DMS53 (cell line): ENCODE results near the gene METTL14.
"Not testable (repeated sequence)": the region's sequence is repeated elsewhere in the genome, so short reads cannot be mapped to it uniquely, and the experiment has no call there.

Experiments used
- DNase-seq: peaks from one replicate; lab custom pipeline; 2025; lab: John Stamatoyannopoulos, UW

The METTL14 gene

GRCh38 chr4:118684873-118685811 lies at the start of gene METTL14:
Gene METTL14 (plus strand): TSS chr4:118685392. CDS start chr4:118685535, 143 bp downstream.
- peak; percentile 91 for DNase-seq

DNA sequence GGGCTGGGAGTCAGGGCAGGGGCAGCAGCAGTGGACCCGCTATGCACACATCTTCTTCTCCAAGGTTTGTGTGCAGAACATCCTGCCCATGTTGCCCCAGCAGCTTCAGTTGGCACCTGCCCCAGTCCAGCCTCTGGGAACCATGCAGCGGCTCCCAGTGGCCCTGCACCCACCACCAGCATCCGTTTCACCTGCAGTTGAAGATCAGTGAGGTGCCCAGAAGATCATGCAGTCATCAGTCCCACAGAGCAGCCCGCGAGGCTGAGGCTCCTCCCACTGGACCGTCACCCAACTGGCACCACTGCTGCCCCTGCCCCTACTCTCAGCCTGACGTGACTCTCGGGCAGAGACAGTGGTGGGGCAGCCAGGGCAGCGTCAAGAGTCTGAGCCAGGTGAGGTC lies 49.1 kb upstream of the METTL14 start:
- not testable (repeated sequence) for DNase-seq

GRCh38 chr4:118664665-118665064 lies 20.5 kb upstream of the METTL14 start:
- DNase-seq, result peak; percentile 28

GRCh38 chr4:118669220-118669619 lies 16.0 kb upstream of the METTL14 start:
- DNase-seq, result peak; percentile 22

- not testable (repeated sequence) for DNase-seq
Observed at GRCh38 chr4:118670968-118671367, 14.2 kb upstream of the METTL14 start.

DNA sequence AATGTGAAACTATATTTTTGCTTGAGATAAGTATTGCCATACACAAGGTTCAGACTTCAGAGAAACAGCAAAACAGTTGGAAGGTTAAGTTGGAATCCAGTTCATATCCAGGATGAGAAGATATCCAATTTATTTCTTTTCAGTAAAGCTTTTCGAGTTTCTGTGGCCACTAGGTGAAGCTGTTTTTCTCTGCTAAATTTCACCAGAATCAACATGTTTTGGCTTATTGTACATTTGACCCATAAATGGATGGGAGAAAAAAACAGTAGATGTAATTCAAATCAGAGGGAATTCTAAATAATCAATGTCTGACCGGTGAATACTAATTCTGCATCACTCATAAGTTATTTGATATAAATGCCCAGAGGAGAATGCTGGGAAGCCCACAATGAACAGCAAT lies 9.1 kb upstream of the METTL14 start:
- no peak for DNase-seq

DNA sequence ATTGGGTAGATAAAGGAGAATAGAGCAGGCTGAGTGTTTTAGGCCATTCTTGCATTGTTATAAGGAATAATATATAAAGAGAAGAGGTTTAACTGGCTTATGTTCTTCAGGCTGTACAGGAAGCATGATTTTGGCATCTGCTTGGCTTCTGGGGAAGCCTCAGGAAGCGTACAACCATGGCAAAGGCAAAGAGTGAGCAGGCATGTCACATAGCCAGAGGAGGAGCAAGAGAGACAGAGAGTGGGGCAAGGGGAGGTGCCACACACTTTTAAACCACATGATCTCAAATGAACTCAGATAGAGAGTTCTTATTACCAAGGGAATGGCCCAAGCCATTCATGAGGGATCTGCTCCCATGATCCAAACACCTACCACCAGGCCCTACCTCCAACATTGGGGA lies 4.4 kb upstream of the METTL14 start:
- peak; percentile 17 for DNase-seq

DNA sequence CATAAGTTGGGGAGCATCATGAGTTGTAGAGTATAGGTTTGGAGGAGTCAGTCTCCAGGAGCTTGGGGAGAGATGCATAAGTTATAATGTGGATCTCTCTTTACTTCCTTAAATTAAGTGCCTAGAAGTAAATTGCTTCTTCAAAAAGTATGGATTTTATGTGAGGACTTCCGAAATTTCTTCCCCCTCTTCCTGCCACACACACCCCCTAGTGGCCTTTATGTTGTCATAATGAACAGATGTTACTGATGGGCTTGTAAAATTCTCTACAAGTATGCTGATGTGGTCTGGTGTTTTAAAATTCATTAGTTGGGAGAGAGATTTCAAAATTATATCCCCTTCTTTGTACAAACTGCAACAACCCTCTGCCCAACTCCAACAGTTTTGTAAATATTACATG lies 2.3 kb upstream of the METTL14 start:
- DNase-seq, result peak; percentile 52

- peak; percentile 49 for DNase-seq
Observed at GRCh38 chr4:118683513-118683912, 1.7 kb upstream of the METTL14 start.

GRCh38 chr4:118703118-118703517 lies 17.9 kb downstream of the METTL14 start:
- DNase-seq, result peak; percentile 40

GRCh38 chr4:118711052-118711451 lies 25.9 kb downstream of the METTL14 start:
- no peak for DNase-seq

- no peak for DNase-seq
Observed at GRCh38 chr4:118712872-118713271, 27.7 kb downstream of the METTL14 start.

DNA sequence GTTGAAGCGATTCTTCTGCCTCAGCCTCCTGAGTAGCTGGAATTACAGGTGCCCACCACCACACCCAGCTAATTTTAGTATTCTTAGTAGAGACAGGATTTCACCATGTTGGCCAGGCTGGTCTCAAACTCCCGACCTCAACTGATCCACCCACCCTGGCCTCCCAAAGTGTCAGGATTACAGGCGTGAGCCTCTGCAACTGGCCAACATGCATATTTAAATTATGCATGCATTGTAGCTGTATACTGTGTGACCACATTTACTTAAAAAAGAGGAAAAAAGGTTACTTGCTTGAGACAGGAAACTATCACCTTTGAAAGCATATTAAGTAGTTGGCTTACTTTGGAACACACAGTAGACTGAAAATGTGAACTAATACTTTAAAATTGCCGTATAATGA lies 29.5 kb downstream of the METTL14 start:
- DNase-seq, result no peak

GRCh38 chr4:118716304-118716703 lies 31.1 kb downstream of the METTL14 start:
- no peak for DNase-seq

- no peak for DNase-seq
Observed at GRCh38 chr4:118718511-118719170, 33.4 kb downstream of the METTL14 start.

GRCh38 chr4:118721752-118722151 lies 36.6 kb downstream of the METTL14 start:
- no peak for DNase-seq

DNA sequence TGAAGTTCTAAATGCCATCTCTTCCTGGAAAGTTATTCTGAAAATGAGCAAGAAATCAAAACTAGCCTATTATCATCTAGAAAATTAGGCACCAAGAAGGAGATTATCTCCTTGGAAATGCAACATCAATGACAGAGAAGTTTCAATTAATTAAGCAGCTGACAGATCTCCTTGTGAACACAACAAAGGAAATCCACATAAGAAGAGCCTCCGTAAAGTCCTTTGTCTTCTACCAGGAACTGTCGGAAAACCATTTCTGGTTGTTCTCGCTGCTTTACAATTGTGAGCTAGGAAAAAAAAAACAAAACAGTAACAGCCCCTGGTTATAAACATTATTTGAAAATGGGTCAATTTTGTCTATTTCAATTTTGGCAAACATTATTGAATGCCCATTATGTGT lies 38.2 kb downstream of the METTL14 start:
- no peak for DNase-seq

DNA sequence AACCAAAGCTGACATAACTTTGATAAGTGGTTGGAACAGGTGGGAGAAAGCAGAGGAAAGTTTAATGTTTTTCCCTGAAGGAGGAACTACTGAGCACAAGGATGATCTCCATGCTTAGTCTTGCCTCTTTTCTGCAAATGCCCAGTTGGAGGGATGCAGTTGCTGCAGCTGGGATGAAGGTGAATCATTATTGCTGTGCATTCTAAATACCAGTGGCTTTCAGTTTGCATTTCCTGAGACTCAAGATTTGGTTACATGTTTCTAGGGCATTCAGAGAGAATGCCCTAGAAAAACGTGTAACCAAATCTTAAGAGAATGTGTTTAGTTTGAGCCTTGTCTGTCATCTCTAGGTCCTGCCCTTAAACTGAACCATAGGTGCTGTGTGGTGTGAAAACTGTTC lies 42.2 kb downstream of the METTL14 start:
- DNase-seq, result no peak

GRCh38 chr4:118729287-118730286 lies 44.4 kb downstream of the METTL14 start:
- no peak for DNase-seq

GRCh38 chr4:118730683-118731082 lies 45.5 kb downstream of the METTL14 start:
- no peak for DNase-seq

GRCh38 chr4:118732591-118733330 lies 47.6 kb downstream of the METTL14 start:
- DNase-seq, result no peak
